Parathyroid adenoma (tissue), 2 donors: Measurements from ENCODE around the gene ETS2.

ENCODE experiments used
- H2AFZ ChIP-seq: fragments of 300-600 bp; sonication (generic); one replicate; pipeline ENCODE4 v1.7.0; 2017; ENCODE audit warnings: antibody characterized with exemption, mild to moderate bottlenecking
- H3K27ac ChIP-seq: fragments of 300-600 bp; sonication (generic); one replicate; pipeline ENCODE4 v1.7.0; 2017
- H3K27me3 ChIP-seq: fragments of 300-600 bp; sonication (generic); one replicate; pipeline ENCODE4 v1.7.0; 2017; ENCODE audit warnings: low read length; ENCODE audit not compliant: control insufficient read depth, insufficient read depth
- H3K36me3 ChIP-seq: fragments of 300-600 bp; sonication (generic); one replicate; pipeline ENCODE4 v1.7.0; 2017; ENCODE audit warnings: low read length; ENCODE audit not compliant: control insufficient read depth, insufficient read depth
- H3K4me1 ChIP-seq: fragments of 300-600 bp; sonication (generic); one replicate; pipeline ENCODE4 v1.7.0; 2017; ENCODE audit warnings: control low read depth
- H3K4me2 ChIP-seq: fragments of 300-600 bp; sonication (generic); one replicate; pipeline ENCODE4 v1.7.0; 2017; ENCODE audit warnings: low read length
- H3K4me3 ChIP-seq: fragments of 300-600 bp; sonication (generic); one replicate; pipeline ENCODE4 v1.7.0; 2017; ENCODE audit warnings: low read depth, low read length
- H3K79me2 ChIP-seq: fragments of 300-600 bp; sonication (generic); one replicate; pipeline ENCODE4 v1.7.0; 2017; ENCODE audit warnings: control low read depth
- H3K9ac ChIP-seq: fragments of 300-600 bp; sonication (generic); one replicate; pipeline ENCODE4 v1.7.0; 2017; ENCODE audit warnings: mild to moderate bottlenecking
- H3K9me3 ChIP-seq: fragments of 300-600 bp; sonication (generic); one replicate; pipeline ENCODE4 v1.7.0; 2017; ENCODE audit warnings: low read length; ENCODE audit not compliant: control insufficient read depth
- TF ChIP-seq, protein P1 (sequence below): fragments of 300-600 bp; sonication (generic); IDR thresholded peaks from one replicate; pipeline ENCODE4 v1.7.0; 2017; ENCODE audit warnings: antibody characterized with exemption, mild to moderate bottlenecking
- donor health status: primary hyperparathyroidism.

Gene ETS2

DNA sequence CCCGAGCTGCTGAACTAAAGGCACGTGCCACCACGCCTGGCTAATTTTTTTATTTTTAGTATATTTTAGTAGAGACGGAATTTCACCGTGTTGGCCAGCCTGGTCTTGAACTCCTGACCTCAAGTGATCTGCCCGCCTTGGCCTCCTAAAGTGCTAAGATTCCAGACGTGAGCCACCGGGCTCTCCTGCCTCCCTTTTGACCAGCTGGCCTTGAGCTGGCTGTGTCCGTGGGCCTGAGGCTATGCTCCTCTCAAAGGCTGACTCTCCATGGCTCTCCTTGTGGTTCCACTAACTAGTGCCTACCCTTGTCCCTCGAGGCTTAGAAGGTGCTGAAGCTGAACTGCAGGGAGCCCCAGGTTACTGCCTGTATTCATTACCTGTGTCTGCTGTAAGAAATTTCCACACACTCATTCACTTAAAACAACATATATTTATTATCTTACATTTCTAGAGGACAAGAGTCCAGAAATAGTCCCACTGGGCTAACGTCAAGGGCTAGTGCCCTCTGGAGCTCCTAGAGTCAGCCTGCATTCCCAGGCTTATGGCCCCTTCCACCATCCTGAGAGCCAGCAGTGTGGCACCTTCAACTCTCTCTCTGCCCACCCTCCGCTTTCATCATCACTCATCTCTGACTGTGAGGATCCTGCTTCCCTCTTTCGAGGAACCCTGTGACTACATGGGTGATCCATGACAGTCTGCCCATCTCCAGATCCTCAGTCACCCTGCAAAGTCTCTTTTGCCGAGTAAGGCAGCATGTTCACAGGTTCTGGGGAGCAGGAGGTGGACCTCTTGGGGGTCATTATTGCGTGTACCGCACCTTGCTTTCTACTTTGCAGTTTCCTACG lies 34.9 kb downstream of the ETS2 start:
- no peaks in the 10 kb centered on the region for H3K36me3 ChIP-seq
- TF ChIP-seq, protein P1, sequence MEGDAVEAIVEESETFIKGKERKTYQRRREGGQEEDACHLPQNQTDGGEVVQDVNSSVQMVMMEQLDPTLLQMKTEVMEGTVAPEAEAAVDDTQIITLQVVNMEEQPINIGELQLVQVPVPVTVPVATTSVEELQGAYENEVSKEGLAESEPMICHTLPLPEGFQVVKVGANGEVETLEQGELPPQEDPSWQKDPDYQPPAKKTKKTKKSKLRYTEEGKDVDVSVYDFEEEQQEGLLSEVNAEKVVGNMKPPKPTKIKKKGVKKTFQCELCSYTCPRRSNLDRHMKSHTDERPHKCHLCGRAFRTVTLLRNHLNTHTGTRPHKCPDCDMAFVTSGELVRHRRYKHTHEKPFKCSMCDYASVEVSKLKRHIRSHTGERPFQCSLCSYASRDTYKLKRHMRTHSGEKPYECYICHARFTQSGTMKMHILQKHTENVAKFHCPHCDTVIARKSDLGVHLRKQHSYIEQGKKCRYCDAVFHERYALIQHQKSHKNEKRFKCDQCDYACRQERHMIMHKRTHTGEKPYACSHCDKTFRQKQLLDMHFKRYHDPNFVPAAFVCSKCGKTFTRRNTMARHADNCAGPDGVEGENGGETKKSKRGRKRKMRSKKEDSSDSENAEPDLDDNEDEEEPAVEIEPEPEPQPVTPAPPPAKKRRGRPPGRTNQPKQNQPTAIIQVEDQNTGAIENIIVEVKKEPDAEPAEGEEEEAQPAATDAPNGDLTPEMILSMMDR, result no peak
- H3K9me3 ChIP-seq, result no peaks in the 10 kb centered on the region
- no peak overlapping the region for H3K4me3 ChIP-seq
- H3K4me2 ChIP-seq, result no peak overlapping the region
- H3K4me1 ChIP-seq, result no peaks in the 10 kb centered on the region
- H3K27ac ChIP-seq, result no peak overlapping the region
- no peaks in the 10 kb centered on the region for H3K27me3 ChIP-seq
- no peak overlapping the region for H2AFZ ChIP-seq
- no peak overlapping the region for H3K9ac ChIP-seq
- no peaks in the 10 kb centered on the region for H3K79me2 ChIP-seq

DNA sequence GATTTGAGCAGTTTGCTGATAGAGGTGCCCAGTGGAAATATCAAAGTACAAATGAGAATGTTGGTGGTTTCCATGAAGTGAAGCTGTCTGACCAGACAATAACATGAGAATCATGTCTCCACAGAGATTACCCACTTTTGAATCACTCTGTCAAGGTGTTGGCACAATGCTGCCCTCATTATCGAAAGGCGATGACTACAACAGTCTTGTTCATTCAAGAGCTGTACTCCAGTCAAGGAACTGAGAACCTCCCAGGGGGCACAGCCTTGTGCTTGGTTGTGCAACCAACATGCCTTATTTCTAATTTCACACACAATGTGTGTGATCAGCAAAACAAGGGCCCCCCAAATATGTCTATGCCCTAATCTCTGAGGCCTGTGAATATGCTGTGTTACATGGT lies 35.7 kb downstream of the ETS2 start:
- Histone ChIP-seq H2AFZ (no peak overlapping the region), H3K4me2 (no peak overlapping the region), H3K9me3 (no peaks in the 10 kb centered on the region), H3K4me1 (no peaks in the 10 kb centered on the region), H3K36me3 (no peaks in the 10 kb centered on the region), H3K27me3 (no peaks in the 10 kb centered on the region), H3K79me2 (no peaks in the 10 kb centered on the region), H3K4me3 (no peak overlapping the region), H3K27ac (no peak overlapping the region), H3K9ac (no peak overlapping the region)
- TF ChIP-seq, protein P1, result no peak

DNA sequence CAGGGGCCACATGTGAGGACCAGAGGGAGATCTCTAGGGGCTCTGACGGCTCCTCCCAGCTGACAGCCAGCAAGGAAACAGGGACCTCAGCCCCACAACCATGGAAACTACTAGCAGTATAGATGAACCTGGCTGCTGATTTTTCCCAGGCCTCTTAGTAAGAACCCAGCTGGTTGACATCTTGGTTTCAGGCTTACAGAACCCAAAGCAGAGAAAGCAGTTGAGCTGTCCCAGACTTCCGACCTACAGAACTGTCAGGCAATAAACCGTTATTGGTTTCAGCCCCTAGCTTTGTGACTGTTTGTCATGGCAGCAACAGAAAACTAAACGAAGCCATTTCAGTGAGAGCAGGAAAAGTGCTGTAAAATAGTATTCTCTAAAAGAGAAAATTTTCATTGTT lies 36.4 kb downstream of the ETS2 start:
- no peak overlapping the region for H3K27ac ChIP-seq
- H3K27me3 ChIP-seq, result no peaks in the 10 kb centered on the region
- no peak overlapping the region for H2AFZ ChIP-seq
- H3K4me3 ChIP-seq, result no peak overlapping the region
- no peaks in the 10 kb centered on the region for H3K79me2 ChIP-seq
- TF ChIP-seq, protein P1, result no peak
- H3K9me3 ChIP-seq, result no peaks in the 10 kb centered on the region
- H3K4me2 ChIP-seq, result no peak overlapping the region
- H3K36me3 ChIP-seq, result no peaks in the 10 kb centered on the region
- no peaks in the 10 kb centered on the region for H3K4me1 ChIP-seq
- H3K9ac ChIP-seq, result no peak overlapping the region

DNA sequence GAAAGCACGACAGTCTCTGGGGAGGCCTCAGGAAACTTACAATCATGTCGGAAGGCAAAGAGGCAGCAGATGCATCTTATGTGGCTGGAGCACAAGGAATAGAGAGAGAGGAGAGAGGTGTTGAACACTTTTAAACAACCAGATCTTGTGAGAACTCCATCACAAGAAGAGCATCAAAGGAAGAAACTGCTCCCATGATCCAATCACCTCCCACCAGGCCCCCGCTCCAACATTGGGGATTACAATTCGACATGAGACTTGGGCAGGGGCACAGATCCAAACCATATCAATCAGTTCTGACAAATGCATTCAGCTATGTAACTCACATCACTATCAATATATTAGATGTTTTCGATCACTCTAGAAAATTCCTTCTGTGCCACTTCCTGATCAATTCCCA lies 37.6 kb downstream of the ETS2 start:
- H3K9ac ChIP-seq, result no peak overlapping the region
- TF ChIP-seq, protein P1, result no peak
- H3K4me1 ChIP-seq, result no peaks in the 10 kb centered on the region
- no peak overlapping the region for H2AFZ ChIP-seq
- H3K27me3 ChIP-seq, result no peaks in the 10 kb centered on the region
- no peak overlapping the region for H3K27ac ChIP-seq
- no peaks in the 10 kb centered on the region for H3K36me3 ChIP-seq
- H3K9me3 ChIP-seq, result no peaks in the 10 kb centered on the region
- no peak overlapping the region for H3K4me3 ChIP-seq
- H3K4me2 ChIP-seq, result no peak overlapping the region
- H3K79me2 ChIP-seq, result no peaks in the 10 kb centered on the region
